Neuron (in vitro differentiated cells): Measurements from ENCODE around the gene RAD51B.

Experiments used
- H2AFZ ChIP-seq: one replicate; pipeline ENCODE4 v1.6.1; 2013; ENCODE audit warnings: low read depth, mild to moderate bottlenecking, inconsistent platforms, low read length, moderate library complexity
- H3K27me3 ChIP-seq: one replicate; pipeline ENCODE4 v1.6.1; 2013; ENCODE audit warnings: low read length; ENCODE audit not compliant: insufficient read depth
- H3K36me3 ChIP-seq: one replicate; pipeline ENCODE4 v1.6.1; 2013; ENCODE audit warnings: low read length; ENCODE audit not compliant: insufficient read depth
- H3K4me1 ChIP-seq: one replicate; pipeline ENCODE4 v1.6.1; 2013; ENCODE audit warnings: low read length; ENCODE audit not compliant: insufficient read depth
- H3K4me3 ChIP-seq: 2 replicates; pipeline ENCODE4 v1.5.1; 2013; ENCODE audit warnings: mild to moderate bottlenecking, low read length, moderate library complexity
- H3K9me3 ChIP-seq: one replicate; pipeline ENCODE4 v1.6.1; 2013; ENCODE audit warnings: low read length

RAD51B gene

DNA sequence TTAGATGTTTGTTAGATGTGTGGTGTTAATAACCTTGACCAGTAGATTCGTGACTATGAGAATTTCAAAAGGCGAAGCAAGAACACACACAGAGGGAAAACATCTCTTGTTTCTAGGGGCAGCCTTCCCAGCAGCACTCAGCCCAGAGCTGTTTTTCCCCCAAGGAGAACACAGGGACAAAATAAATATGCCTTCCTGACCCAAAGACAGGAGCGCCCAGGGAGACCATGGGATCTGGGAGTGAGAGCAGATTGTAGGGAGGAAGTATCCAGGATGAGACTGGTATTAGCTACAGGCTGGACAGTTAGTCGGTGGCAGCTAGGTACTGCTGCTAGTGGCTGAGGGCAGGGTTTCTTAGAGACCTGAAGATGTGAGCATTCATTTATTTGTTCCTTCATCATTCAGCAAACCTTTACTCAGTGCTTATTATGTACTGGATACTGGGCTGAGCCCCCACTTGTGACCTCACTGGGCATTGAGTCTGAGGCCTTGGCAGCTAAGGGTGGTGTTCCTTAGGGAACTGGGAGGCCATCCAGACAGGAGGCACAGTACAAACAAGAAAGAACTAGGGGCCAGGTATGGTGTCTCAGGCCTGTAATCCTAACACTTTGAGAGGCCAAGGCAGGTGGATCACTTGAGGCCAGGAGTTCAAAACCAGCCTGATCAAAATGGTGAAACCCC, 503.5 kb downstream of the RAD51B start:
- Histone ChIP-seq H3K27me3 (no peaks in the 10 kb centered on the region), H3K4me3 (no peak overlapping the region), H3K36me3 (no peaks in the 10 kb centered on the region), H3K9me3 (no peaks in the 10 kb centered on the region), H3K4me1 (peaks cover 15% of the 10 kb centered on the region), H2AFZ (no peak overlapping the region)

DNA sequence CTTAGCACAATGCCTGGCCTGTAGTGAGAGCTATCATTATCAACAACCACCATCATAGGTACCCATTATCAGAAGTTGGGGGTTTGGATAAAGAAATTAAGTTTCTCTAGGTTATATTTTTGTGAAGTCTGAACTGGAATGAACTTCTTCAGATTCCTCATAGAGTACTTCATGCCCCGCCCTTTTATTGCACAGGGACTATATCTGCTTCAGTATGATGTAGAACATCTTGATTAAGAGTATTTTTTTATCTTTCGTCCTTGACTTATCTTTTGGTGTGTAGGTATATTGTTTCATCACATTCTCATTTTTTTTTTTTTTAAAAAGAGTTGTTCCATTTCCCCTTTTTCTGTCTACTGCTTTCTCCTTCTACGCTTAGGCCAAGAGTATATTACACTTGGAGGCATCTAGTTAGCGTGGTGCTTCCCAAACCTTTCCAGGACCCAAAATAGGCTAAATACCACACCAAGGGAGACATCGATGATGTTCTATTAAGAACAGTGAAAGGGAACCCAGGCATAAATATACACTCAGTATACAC, 505.8 kb downstream of the RAD51B start:
- Histone ChIP-seq H3K4me1 (no peaks in the 10 kb centered on the region), H3K27me3 (no peaks in the 10 kb centered on the region), H3K9me3 (no peaks in the 10 kb centered on the region), H3K36me3 (no peaks in the 10 kb centered on the region), H3K4me3 (no peak overlapping the region), H2AFZ (no peak overlapping the region)

DNA sequence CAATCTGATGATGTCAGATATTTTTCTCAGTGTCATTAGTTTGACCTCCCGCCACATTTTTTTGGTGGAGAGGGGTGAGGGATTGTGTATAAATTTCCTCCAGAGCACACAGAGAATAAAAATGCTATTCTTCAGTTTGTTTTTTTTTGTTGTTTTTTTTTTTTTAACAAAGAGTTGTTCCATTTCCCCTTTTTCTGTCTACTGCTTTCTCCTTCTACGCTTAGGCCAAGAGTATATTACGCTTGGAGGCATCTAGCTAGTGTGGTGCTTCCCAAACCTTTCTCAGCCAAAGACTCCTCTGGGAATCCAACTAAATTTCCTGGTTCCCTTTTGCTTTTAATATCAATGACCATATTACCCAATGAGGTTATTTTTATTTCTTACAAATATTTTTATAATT, 507.7 kb downstream of the RAD51B start:
- Histone ChIP-seq H2AFZ (no peak overlapping the region), H3K9me3 (no peaks in the 10 kb centered on the region), H3K27me3 (no peaks in the 10 kb centered on the region), H3K4me3 (no peak overlapping the region), H3K4me1 (peaks cover 6% of the 10 kb centered on the region), H3K36me3 (no peaks in the 10 kb centered on the region)

DNA sequence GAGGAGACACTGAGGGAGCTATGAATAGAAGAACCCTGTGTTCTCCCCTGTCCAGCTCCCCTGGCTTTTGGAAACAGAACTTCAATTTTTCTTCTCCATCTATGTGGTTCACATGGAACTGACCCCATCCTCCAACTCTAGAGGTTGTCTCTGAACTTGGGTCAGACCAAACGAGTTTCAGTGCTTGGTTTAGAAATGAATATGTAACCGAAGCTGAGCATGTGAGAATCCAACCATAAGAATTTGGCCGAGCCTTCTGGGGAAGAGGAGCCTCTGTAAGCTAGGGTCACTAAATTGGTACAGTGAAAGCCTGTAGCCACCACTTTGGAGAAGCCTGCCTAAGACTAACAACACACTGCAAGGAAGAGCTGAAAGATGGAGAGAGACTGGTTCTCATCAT, 508.9 kb downstream of the RAD51B start:
- Histone ChIP-seq H3K4me1 (peaks cover 12% of the 10 kb centered on the region), H3K9me3 (no peaks in the 10 kb centered on the region), H3K4me3 (no peak overlapping the region), H3K36me3 (no peaks in the 10 kb centered on the region), H2AFZ (no peak overlapping the region), H3K27me3 (no peaks in the 10 kb centered on the region)

DNA sequence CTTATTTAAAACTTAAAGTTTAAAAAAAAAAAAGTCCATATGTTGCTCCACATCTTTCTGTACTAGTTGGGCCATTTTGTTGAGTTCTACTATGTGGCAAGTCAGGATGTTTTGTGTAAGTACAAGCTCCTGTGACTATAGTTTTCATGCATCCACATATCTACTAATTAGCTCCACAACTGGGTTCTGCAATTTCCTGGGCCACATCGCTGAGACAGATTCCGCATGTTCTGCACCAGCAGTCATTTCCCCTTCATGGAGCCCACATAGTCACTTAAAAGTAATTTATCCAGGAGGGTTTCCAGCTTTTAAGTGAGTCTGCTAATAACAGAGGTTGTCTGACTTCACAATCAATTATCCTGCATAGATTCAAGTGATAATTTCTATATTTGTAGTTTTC, 511.8 kb downstream of the RAD51B start:
- Histone ChIP-seq H3K4me3 (no peak overlapping the region), H2AFZ (no peak overlapping the region), H3K9me3 (no peaks in the 10 kb centered on the region), H3K36me3 (no peaks in the 10 kb centered on the region), H3K4me1 (peaks cover 12% of the 10 kb centered on the region), H3K27me3 (no peaks in the 10 kb centered on the region)

DNA sequence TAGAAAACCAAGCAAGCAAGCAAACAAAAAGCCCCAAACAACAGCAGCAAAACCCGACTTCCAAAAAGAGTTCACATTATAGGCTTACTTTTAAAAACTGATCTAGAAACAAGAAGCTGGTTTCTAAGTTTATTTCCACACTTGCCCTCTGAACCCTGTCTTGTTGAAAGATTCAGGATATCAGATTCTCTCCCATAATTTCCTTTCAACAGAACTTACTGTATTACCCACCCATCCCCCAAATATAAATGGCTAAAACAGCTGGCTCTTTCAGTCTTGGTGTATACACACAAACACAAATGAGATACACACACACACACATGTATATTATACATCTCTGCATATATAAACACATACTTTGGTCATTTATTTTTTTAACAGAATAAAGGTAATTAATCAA, 512.4 kb downstream of the RAD51B start:
- Histone ChIP-seq H3K4me3 (no peak overlapping the region), H2AFZ (no peak overlapping the region), H3K27me3 (no peaks in the 10 kb centered on the region), H3K9me3 (no peaks in the 10 kb centered on the region), H3K36me3 (no peaks in the 10 kb centered on the region), H3K4me1 (peaks cover 17% of the 10 kb centered on the region)

DNA sequence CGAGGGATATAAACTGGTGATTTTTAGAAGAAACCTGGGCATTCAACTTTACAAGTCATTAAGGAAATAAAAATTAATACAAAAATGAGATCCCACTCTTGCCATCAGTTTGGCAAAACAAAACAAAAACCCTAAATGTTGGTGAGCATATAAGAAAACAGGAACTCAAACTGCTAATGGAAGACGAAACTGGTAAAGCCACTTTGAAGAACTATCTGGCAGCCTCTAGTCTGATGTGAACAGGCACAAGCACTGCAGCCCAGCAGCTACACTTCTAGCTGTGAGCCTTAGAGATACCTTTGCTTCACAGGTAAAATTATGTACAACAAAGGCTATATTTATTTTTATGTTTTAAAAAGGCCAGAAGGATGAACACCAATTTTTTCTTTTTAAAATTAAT, 513.7 kb downstream of the RAD51B start:
- no peak overlapping the region for H2AFZ ChIP-seq
- H3K4me3 ChIP-seq = no peak overlapping the region
- H3K4me1 ChIP-seq = peaks cover 18% of the 10 kb centered on the region
- no peaks in the 10 kb centered on the region for H3K27me3 ChIP-seq
- H3K9me3 ChIP-seq = no peaks in the 10 kb centered on the region
- no peaks in the 10 kb centered on the region for H3K36me3 ChIP-seq

DNA sequence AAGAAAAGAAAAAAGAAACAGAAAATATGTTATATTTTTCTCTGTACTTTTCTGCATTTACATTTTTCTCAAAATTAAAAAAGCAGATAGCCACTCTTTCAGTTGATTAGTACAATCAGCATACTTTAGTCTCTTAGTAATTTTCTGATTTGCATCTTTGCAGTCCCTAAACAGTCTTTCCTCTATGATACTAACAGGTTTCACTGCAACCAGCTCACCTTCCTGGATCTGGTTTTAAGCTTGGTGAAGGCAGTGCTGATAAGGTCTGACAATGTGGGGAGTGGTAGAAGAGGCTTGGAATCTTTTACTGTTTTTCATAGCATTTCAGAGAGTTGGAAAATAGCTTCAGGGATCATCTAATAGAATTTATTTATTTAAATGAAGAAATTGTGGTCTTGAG, 515.7 kb downstream of the RAD51B start:
- Histone ChIP-seq H3K27me3 (no peaks in the 10 kb centered on the region), H3K9me3 (no peaks in the 10 kb centered on the region), H2AFZ (no peak overlapping the region), H3K4me1 (peaks cover 18% of the 10 kb centered on the region), H3K36me3 (no peaks in the 10 kb centered on the region), H3K4me3 (no peak overlapping the region)

DNA sequence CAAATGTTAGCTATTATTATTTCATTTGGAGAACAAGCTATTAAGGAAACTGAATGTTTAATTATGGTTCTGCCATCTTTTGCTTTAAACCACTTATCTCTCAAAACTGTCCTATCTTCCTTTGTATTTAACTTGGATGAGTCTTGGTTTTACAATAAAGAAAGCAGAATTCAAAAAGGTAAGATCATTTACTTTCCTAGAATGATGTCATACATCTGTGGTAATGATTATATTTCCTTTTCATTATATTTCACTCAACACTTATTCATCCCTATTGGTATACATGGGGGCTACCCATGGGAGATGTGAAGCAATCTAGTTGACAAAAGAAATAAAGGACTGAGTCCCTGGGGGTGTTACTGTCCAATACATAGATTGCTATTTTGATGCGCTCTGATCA, 516.6 kb downstream of the RAD51B start:
- Histone ChIP-seq H3K9me3 (no peaks in the 10 kb centered on the region), H3K36me3 (no peaks in the 10 kb centered on the region), H3K27me3 (no peaks in the 10 kb centered on the region), H2AFZ (no peak overlapping the region), H3K4me3 (no peak overlapping the region), H3K4me1 (peaks cover 18% of the 10 kb centered on the region)

DNA sequence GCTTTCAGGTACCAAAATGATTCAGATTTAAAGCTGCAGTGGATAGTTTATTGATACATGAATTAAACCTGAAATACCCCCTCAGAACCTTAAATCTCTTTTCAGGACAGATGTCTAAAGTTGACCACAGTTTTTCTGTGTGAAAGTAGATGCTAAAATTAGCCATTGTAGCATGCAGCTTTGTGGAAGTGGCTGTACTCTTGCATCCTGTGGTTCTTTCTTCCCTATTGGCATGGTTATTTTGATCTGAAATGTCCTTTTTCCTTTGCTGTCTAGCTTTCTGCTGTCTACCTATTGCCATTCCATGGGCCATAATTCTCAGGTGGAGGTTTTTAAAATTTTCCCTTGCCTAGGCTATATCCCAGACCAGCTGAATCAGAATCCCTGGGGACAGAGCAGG, 517.7 kb downstream of the RAD51B start:
- Histone ChIP-seq H3K9me3 (no peaks in the 10 kb centered on the region), H3K4me1 (peaks cover 11% of the 10 kb centered on the region), H3K4me3 (no peak overlapping the region), H3K27me3 (no peaks in the 10 kb centered on the region), H3K36me3 (no peaks in the 10 kb centered on the region), H2AFZ (no peak overlapping the region)

DNA sequence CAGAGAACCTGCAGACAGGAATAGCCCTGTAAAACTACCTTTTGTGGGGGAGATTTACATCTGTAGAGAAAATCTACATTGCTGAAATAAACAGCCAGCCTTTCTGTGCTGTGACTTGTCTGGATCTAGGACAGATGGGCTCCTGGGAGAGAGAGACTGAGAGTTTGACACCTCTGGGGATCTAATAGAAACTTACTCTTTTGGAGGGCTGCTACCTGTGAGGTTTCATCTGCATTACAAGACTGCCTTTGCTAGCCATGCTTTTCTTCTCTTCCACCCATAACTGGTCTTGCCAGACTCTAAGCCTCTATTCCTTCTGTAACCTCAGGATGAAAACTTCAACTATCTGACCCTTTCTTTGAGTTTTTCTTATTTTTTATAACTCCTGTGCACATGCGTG, 520.7 kb downstream of the RAD51B start:
- no peaks in the 10 kb centered on the region for H3K9me3 ChIP-seq
- no peaks in the 10 kb centered on the region for H3K27me3 ChIP-seq
- H3K4me3 ChIP-seq = no peak overlapping the region
- no peak overlapping the region for H2AFZ ChIP-seq
- peaks cover 6% of the 10 kb centered on the region for H3K4me1 ChIP-seq
- no peaks in the 10 kb centered on the region for H3K36me3 ChIP-seq

DNA sequence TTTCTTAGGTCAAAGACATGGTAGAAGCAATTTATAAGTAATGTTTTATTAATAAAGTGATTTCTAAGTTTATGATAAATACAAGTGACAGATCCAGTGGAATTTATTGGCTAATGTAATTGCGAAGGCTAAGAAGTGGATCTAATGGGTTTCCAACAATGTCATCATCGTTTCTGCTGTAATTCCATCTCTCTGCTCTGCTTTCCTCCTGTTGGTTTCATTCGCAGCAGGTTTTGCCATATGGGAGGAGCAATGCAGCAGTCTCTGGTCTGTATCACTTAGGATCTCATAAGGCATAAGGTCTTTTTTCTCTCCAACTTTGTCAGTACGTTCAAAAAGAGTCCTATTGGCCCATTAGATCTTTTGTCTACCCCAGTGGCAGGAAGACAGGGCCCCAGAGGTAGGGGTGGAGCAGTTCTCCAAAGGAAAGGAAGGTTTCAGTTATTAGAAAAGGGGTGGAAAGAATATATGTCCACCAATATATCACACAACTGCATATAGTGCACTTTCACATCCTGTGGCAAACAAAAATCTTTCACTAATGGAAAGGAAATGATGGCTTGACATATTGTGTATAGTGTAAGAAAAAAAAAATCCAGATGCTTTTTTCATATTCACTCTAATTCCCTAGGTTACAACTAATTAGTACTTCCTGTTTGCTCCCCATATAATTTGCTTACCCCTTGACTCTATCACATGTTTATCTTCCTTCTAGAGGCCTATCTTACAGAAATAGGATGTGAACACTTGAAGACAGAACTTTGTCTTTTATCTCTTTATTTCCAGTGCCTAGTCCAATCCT, 522.0 kb downstream of the RAD51B start:
- no peaks in the 10 kb centered on the region for H3K27me3 ChIP-seq
- no peak overlapping the region for H2AFZ ChIP-seq
- no peaks in the 10 kb centered on the region for H3K36me3 ChIP-seq

DNA sequence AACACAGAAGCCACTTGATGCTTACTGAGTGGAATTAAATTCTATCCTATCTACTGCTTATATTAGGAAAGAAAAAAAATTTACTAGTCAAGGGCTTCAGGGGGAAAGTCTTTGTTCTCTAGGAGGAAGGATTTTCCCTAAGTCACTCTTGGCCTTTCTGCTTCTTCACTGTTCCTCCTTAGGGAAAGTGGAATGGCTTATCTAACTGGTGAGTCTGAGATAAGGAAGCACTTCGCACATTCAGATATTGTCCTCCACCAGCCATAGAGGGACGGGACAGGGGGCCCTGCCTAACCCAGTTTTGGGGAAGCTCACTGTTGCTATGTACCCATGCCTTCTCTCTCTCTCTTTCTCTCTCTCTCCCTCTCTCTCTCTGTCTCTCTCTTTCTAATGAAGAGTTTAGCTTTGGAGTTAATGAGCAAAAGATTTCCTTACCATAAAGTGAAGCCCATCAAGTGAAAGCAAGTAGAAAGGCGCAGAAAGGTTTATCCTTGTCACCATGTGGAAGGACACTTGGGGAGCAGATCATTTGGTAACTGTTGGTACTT, 522.7 kb downstream of the RAD51B start:
- H2AFZ ChIP-seq = no peak overlapping the region
- no peaks in the 10 kb centered on the region for H3K4me1 ChIP-seq
- H3K36me3 ChIP-seq = no peaks in the 10 kb centered on the region
- H3K4me3 ChIP-seq = no peak overlapping the region
- H3K27me3 ChIP-seq = no peaks in the 10 kb centered on the region
- H3K9me3 ChIP-seq = no peaks in the 10 kb centered on the region

More for the DNA sequence above, 522.0 kb downstream of the RAD51B start:
- peaks cover 4% of the 10 kb centered on the region for H3K4me1 ChIP-seq
- no peaks in the 10 kb centered on the region for H3K9me3 ChIP-seq
- H3K4me3 ChIP-seq = no peak overlapping the region
